Ishikawa (cell line): ENCODE data around the gene FHIP1A.

ENCODE experiments used
- EP300 ChIP-seq: IDR thresholded peaks from 2 replicates; pipeline ENCODE4 v1.6.1; 2012; ENCODE audit warnings: borderline replicate concordance
- MAX ChIP-seq: IDR thresholded peaks from 2 replicates; pipeline ENCODE4 v1.6.1; 2012
- RAD21 ChIP-seq: IDR thresholded peaks from 2 replicates; pipeline ENCODE4 v1.6.1; 2012; ENCODE audit warnings: low read depth
- USF1 ChIP-seq: IDR thresholded peaks from 2 replicates; pipeline ENCODE4 v1.6.1; 2012
- YY1 ChIP-seq: IDR thresholded peaks from 2 replicates; pipeline ENCODE4 v1.6.1; 2012; ENCODE audit warnings: low read depth

- TF ChIP-seq YY1, result no peak
- TF ChIP-seq MAX, result no peak
- no peak for TF ChIP-seq RAD21
- TF ChIP-seq EP300, result no peak
- TF ChIP-seq USF1, result no peak
These were observed 32.4 kb upstream of the FHIP1A start for GRCh38 chr4:151376540-151376939.
